GM23338 (cell line): ENCODE data around the gene SLC16A7. TPM values are rescaled to one million over a fixed set of nuclear protein-coding genes. Genes with fewer than 3 reads are reported as not detected.

ENCODE experiments used
- ATAC-seq: fragments of 200-7000 bp; cut with Tn5 transposase; 3 replicates; pipeline ENCODE4 v1.9.1; 2020
- DNase-seq: peaks from one replicate; pipeline ENCODE4 v3.0.0-alpha.2; 2015; ENCODE audit warnings: low spot score
- H2AFZ ChIP-seq: fragments of 200-600 bp; sonication (generic); 2 replicates; pipeline ENCODE4 v1.8.0; 2016; ENCODE audit warnings: antibody characterized with exemption, mild to moderate bottlenecking, moderate library complexity
- H3F3A ChIP-seq: fragments of 200-600 bp; sonication (generic); replicated peaks from 2 replicates; pipeline ENCODE4 v1.8.0; 2017; ENCODE audit warnings: antibody characterized with exemption, mixed run types, low read depth
- H3K27ac ChIP-seq: fragments of 200-600 bp; sonication (generic); 2 replicates; pipeline ENCODE4 v1.6.1; 2016; ENCODE audit warnings: low read depth
- H3K27me3 ChIP-seq: fragments of 200-600 bp; sonication (generic); 2 replicates; pipeline ENCODE4 v1.8.0; 2016; ENCODE audit warnings: mild to moderate bottlenecking, mixed run types, moderate library complexity; ENCODE audit not compliant: insufficient read depth
- H3K36me3 ChIP-seq: fragments of 200-600 bp; sonication (generic); 2 replicates; pipeline ENCODE4 v1.8.0; 2016; ENCODE audit warnings: mild to moderate bottlenecking; ENCODE audit not compliant: insufficient read depth
- H3K4me1 ChIP-seq: fragments of 200-600 bp; sonication (generic); 2 replicates; pipeline ENCODE4 v1.8.0; 2016; ENCODE audit warnings: mild to moderate bottlenecking, moderate library complexity; ENCODE audit not compliant: insufficient read depth
- H3K4me2 ChIP-seq: fragments of 200-600 bp; sonication (generic); 2 replicates; pipeline ENCODE4 v1.7.1; 2017; ENCODE audit warnings: mixed run types
- H3K4me3 ChIP-seq: fragments of 200-600 bp; sonication (generic); 2 replicates; pipeline ENCODE4 v1.6.1; 2016; ENCODE audit warnings: mixed run types
- H3K79me2 ChIP-seq: fragments of 200-600 bp; sonication (generic); replicated peaks from 2 replicates; pipeline ENCODE4 v1.8.0; 2017; ENCODE audit warnings: mild to moderate bottlenecking; ENCODE audit not compliant: insufficient read depth
- H3K9me2 ChIP-seq: fragments of 200-600 bp; sonication (generic); 2 replicates; pipeline ENCODE4 v1.8.0; 2017; ENCODE audit not compliant: insufficient read depth
- H4K20me1 ChIP-seq: fragments of 200-600 bp; sonication (generic); replicated peaks from 2 replicates; pipeline ENCODE4 v1.8.0; 2017; ENCODE audit warnings: mild to moderate bottlenecking; ENCODE audit not compliant: insufficient read depth
- H3K27ac Mint-ChIP-seq: 2 replicates; pipeline ENCODE4 v1.8.0; 2020; ENCODE audit warnings: inconsistent platforms, mild to moderate bottlenecking, moderate library complexity, mixed read lengths
- H3K27me3 Mint-ChIP-seq: 3 replicates; pipeline ENCODE4 v1.8.0; 2022; ENCODE audit warnings: low read depth, mild to moderate bottlenecking, moderate library complexity, mixed read lengths, inconsistent platforms; ENCODE audit not compliant: insufficient read depth, poor library complexity
- H3K36me3 Mint-ChIP-seq: 3 replicates; pipeline ENCODE4 v1.8.0; 2021; ENCODE audit warnings: low read depth, mild to moderate bottlenecking, inconsistent platforms, moderate library complexity, mixed read lengths
- H3K4me1 Mint-ChIP-seq: 3 replicates; pipeline ENCODE4 v1.8.0; 2020; ENCODE audit warnings: mild to moderate bottlenecking, inconsistent platforms, mixed read lengths
- H3K4me3 Mint-ChIP-seq: 3 replicates; pipeline ENCODE4 v1.8.0; 2021; ENCODE audit warnings: moderate library complexity, mild to moderate bottlenecking, inconsistent platforms, mixed read lengths
- H3K9me3 Mint-ChIP-seq: 3 replicates; pipeline ENCODE4 v1.8.0; 2020; ENCODE audit warnings: moderate library complexity, mild to moderate bottlenecking, inconsistent platforms, mixed read lengths
- CREB1 ChIP-seq: fragments of 250-450 bp; sonication (Bioruptor Pico); IDR thresholded peaks from 2 replicates; pipeline ENCODE4 v1.5.0; 2020; ENCODE audit warnings: low read depth, mild to moderate bottlenecking, moderate library complexity
- EZH2 ChIP-seq: fragments of 200-600 bp; sonication (generic); IDR thresholded peaks from one replicate; pipeline ENCODE4 v1.8.0; 2017; ENCODE audit warnings: antibody characterized with exemption, mild to moderate bottlenecking, low read depth; ENCODE audit not compliant: unreplicated experiment
- EZH2phosphoT487 ChIP-seq: fragments of 200-600 bp; sonication (generic); IDR thresholded peaks from one replicate; pipeline ENCODE4 v1.8.1; 2018; ENCODE audit warnings: antibody characterized with exemption; ENCODE audit not compliant: unreplicated experiment
- NANOG ChIP-seq: IDR thresholded peaks from 2 replicates; pipeline ENCODE4 v1.6.1; 2016; ENCODE audit warnings: antibody characterized with exemption, borderline replicate concordance
- POLR2AphosphoS5 ChIP-seq: IDR thresholded peaks from 2 replicates; pipeline ENCODE4 v1.6.1; 2016; ENCODE audit warnings: antibody characterized with exemption, low read depth
- STAT1 ChIP-seq: IDR thresholded peaks from one replicate; pipeline ENCODE4 v1.6.1; 2016; ENCODE audit warnings: antibody characterized with exemption; ENCODE audit not compliant: unreplicated experiment
- ZNF114 ChIP-seq: fragments of 250-450 bp; sonication (Bioruptor Pico); IDR thresholded peaks from 2 replicates; pipeline ENCODE4 v1.5.0; 2020; ENCODE audit warnings: mild to moderate bottlenecking, moderate library complexity
- ZNF331 ChIP-seq: fragments of 250-450 bp; sonication (Bioruptor Pico); IDR thresholded peaks from 2 replicates; pipeline ENCODE4 v1.5.0; 2020; ENCODE audit warnings: low read depth, mild to moderate bottlenecking, moderate library complexity
- polyA plus RNA-seq: library from polyadenylated mRNA; unstranded; fragments of >200 nt; fragmentation: Nextera tagmentation; extraction: Ambion mirVana; gene quantifications from 2 replicates; pipeline ENCODE4 v1.2.1, GENCODE V29; 2016
- total RNA-seq: library from RNA; depleted of rRNA; stranded (reverse); fragments of >200 nt; shearing (Covaris generic); gene quantifications from 2 replicates; pipeline ENCODE4 v1.2.3, GENCODE V29; 2014
- TF ChIP-seq, protein P1 (sequence below): IDR thresholded peaks from one replicate; pipeline ENCODE4 v1.6.1; 2018; ENCODE audit warnings: antibody characterized with exemption; ENCODE audit not compliant: unreplicated experiment
- TF ChIP-seq, protein P2 (sequence below), 2 experiments: fragments of 200-600 bp in 1 of 2; sonication (generic) in 1 of 2; conservative IDR thresholded peaks; 2 replicates each; pipeline versions ENCODE4 v1.5.1 to v1.6.1; 2016 to 2017; ENCODE audit warnings: antibody characterized with exemption in 2 of 2, low read depth in 2 of 2, mild to moderate bottlenecking in 2 of 2, moderate library complexity in 1 of 2
- TF ChIP-seq, protein P3 (sequence below): fragments of 250-450 bp; sonication (Bioruptor Pico); IDR thresholded peaks from 2 replicates; pipeline ENCODE4 v1.5.0; 2020; ENCODE audit warnings: mild to moderate bottlenecking, moderate library complexity
- TF ChIP-seq, protein P4 (sequence below): IDR thresholded peaks from 2 replicates; pipeline ENCODE4 v1.6.1; 2016; ENCODE audit warnings: antibody characterized with exemption

SLC16A7 gene
- total and polyA plus RNA-seq, 2 experiments from 2014 or later: 2.8 to 4.3 TPM

DNA sequence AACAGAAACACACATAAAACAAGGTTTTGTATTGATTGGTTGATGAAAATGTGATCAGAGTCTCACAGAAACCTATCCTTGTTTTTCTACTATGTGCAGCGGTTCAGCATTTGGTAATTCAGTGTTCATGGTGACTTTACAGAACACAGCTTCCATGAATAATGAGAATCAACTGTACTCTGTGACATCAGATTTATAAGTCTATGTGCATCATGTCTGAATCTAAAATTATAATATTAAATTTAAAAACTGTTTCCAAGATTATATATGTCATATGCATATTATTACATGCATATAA lies 104.3 kb downstream of the SLC16A7 start:
- Histone ChIP-seq H3K27ac (no peak overlapping the region), H3K4me1 (no peaks in the 10 kb centered on the region), H3K79me2 (no peaks in the 10 kb centered on the region), H3K4me3 (no peak overlapping the region), H3K36me3 (no peaks in the 10 kb centered on the region), H3K27me3 (no peaks in the 10 kb centered on the region), H3K9me2 (no peaks in the 10 kb centered on the region), H2AFZ (no peak overlapping the region), H4K20me1 (no peaks in the 10 kb centered on the region), H3F3A (no peaks in the 10 kb centered on the region), H3K4me2 (no peak overlapping the region)
- ATAC-seq (no peak), DNase-seq (no peak)
- H3K9me3 Mint-ChIP-seq: no peaks in the 10 kb centered on the region
- no peaks in the 10 kb centered on the region for H3K36me3 Mint-ChIP-seq
- TF ChIP-seq, protein P1, sequence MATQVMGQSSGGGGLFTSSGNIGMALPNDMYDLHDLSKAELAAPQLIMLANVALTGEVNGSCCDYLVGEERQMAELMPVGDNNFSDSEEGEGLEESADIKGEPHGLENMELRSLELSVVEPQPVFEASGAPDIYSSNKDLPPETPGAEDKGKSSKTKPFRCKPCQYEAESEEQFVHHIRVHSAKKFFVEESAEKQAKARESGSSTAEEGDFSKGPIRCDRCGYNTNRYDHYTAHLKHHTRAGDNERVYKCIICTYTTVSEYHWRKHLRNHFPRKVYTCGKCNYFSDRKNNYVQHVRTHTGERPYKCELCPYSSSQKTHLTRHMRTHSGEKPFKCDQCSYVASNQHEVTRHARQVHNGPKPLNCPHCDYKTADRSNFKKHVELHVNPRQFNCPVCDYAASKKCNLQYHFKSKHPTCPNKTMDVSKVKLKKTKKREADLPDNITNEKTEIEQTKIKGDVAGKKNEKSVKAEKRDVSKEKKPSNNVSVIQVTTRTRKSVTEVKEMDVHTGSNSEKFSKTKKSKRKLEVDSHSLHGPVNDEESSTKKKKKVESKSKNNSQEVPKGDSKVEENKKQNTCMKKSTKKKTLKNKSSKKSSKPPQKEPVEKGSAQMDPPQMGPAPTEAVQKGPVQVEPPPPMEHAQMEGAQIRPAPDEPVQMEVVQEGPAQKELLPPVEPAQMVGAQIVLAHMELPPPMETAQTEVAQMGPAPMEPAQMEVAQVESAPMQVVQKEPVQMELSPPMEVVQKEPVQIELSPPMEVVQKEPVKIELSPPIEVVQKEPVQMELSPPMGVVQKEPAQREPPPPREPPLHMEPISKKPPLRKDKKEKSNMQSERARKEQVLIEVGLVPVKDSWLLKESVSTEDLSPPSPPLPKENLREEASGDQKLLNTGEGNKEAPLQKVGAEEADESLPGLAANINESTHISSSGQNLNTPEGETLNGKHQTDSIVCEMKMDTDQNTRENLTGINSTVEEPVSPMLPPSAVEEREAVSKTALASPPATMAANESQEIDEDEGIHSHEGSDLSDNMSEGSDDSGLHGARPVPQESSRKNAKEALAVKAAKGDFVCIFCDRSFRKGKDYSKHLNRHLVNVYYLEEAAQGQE: no peak
- no peak for TF ChIP-seq EZH2
- TF ChIP-seq, protein P2, sequence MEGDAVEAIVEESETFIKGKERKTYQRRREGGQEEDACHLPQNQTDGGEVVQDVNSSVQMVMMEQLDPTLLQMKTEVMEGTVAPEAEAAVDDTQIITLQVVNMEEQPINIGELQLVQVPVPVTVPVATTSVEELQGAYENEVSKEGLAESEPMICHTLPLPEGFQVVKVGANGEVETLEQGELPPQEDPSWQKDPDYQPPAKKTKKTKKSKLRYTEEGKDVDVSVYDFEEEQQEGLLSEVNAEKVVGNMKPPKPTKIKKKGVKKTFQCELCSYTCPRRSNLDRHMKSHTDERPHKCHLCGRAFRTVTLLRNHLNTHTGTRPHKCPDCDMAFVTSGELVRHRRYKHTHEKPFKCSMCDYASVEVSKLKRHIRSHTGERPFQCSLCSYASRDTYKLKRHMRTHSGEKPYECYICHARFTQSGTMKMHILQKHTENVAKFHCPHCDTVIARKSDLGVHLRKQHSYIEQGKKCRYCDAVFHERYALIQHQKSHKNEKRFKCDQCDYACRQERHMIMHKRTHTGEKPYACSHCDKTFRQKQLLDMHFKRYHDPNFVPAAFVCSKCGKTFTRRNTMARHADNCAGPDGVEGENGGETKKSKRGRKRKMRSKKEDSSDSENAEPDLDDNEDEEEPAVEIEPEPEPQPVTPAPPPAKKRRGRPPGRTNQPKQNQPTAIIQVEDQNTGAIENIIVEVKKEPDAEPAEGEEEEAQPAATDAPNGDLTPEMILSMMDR (conservative IDR thresholded peaks at IDR 0.05; ENCODE audit: low read depth in 2 of 2): no peak
- no peak for TF ChIP-seq ZNF114 (CRISPR knock-in tag)
- TF ChIP-seq, protein P3, sequence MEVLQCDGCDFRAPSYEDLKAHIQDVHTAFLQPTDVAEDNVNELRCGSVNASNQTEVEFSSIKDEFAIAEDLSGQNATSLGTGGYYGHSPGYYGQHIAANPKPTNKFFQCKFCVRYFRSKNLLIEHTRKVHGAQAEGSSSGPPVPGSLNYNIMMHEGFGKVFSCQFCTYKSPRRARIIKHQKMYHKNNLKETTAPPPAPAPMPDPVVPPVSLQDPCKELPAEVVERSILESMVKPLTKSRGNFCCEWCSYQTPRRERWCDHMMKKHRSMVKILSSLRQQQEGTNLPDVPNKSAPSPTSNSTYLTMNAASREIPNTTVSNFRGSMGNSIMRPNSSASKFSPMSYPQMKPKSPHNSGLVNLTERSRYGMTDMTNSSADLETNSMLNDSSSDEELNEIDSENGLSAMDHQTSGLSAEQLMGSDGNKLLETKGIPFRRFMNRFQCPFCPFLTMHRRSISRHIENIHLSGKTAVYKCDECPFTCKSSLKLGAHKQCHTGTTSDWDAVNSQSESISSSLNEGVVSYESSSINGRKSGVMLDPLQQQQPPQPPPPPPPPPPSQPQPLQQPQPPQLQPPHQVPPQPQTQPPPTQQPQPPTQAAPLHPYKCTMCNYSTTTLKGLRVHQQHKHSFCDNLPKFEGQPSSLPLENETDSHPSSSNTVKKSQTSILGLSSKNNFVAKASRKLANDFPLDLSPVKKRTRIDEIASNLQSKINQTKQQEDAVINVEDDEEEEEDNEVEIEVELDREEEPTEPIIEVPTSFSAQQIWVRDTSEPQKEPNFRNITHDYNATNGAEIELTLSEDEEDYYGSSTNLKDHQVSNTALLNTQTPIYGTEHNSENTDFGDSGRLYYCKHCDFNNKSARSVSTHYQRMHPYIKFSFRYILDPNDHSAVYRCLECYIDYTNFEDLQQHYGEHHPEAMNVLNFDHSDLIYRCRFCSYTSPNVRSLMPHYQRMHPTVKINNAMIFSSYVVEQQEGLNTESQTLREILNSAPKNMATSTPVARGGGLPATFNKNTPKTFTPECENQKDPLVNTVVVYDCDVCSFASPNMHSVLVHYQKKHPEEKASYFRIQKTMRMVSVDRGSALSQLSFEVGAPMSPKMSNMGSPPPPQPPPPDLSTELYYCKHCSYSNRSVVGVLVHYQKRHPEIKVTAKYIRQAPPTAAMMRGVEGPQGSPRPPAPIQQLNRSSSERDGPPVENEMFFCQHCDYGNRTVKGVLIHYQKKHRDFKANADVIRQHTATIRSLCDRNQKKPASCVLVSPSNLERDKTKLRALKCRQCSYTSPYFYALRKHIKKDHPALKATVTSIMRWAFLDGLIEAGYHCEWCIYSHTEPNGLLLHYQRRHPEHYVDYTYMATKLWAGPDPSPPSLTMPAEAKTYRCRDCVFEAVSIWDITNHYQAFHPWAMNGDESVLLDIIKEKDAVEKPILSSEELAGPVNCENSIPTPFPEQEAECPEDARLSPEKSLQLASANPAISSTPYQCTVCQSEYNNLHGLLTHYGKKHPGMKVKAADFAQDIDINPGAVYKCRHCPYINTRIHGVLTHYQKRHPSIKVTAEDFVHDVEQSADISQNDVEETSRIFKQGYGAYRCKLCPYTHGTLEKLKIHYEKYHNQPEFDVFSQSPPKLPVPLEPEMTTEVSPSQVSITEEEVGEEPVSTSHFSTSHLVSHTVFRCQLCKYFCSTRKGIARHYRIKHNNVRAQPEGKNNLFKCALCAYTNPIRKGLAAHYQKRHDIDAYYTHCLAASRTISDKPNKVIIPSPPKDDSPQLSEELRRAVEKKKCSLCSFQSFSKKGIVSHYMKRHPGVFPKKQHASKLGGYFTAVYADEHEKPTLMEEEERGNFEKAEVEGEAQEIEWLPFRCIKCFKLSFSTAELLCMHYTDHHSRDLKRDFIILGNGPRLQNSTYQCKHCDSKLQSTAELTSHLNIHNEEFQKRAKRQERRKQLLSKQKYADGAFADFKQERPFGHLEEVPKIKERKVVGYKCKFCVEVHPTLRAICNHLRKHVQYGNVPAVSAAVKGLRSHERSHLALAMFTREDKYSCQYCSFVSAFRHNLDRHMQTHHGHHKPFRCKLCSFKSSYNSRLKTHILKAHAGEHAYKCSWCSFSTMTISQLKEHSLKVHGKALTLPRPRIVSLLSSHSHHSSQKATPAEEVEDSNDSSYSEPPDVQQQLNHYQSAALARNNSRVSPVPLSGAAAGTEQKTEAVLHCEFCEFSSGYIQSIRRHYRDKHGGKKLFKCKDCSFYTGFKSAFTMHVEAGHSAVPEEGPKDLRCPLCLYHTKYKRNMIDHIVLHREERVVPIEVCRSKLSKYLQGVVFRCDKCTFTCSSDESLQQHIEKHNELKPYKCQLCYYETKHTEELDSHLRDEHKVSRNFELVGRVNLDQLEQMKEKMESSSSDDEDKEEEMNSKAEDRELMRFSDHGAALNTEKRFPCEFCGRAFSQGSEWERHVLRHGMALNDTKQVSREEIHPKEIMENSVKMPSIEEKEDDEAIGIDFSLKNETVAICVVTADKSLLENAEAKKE: no peak
- no peak for TF ChIP-seq CREB1 (CRISPR knock-in tag)
- TF ChIP-seq, protein P4, sequence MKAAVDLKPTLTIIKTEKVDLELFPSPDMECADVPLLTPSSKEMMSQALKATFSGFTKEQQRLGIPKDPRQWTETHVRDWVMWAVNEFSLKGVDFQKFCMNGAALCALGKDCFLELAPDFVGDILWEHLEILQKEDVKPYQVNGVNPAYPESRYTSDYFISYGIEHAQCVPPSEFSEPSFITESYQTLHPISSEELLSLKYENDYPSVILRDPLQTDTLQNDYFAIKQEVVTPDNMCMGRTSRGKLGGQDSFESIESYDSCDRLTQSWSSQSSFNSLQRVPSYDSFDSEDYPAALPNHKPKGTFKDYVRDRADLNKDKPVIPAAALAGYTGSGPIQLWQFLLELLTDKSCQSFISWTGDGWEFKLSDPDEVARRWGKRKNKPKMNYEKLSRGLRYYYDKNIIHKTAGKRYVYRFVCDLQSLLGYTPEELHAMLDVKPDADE: no peak
- no peak for TF ChIP-seq ZNF331 (CRISPR knock-in tag)
- no peak for TF ChIP-seq NANOG
- no peak for TF ChIP-seq STAT1
- TF ChIP-seq POLR2AphosphoS5: no peak
- no peak for TF ChIP-seq EZH2phosphoT487
- no peaks in the 10 kb centered on the region for H3K27me3 Mint-ChIP-seq
- H3K4me1 Mint-ChIP-seq: no peaks in the 10 kb centered on the region
- H3K4me3 Mint-ChIP-seq: no peak overlapping the region
- no peak overlapping the region for H3K27ac Mint-ChIP-seq
